Stimulated activated CD8-positive, alpha-beta memory T cell treated with anti-CD3 and anti-CD28 coated beads, Interleukin-7, amount 100 ng/mL, for 4 hours (primary cell): ENCODE results near the gene ZNF467.

ENCODE experiments used
- DNase-seq, 2 donors: peaks; one replicate each; pipeline ENCODE4 v3.0.0-alpha.2; 2020; ENCODE audit warnings: low read depth in 2 of 2

ZNF467 gene

GRCh38 chr7:149728491-149729375, 44.7 kb downstream of the ZNF467 start:
- no peak for DNase-seq

GRCh38 chr7:149727899-149728476, 45.4 kb downstream of the ZNF467 start:
- DNase-seq: no peak

- DNase-seq: no peak
Observed at GRCh38 chr7:149727053-149727898, 46.1 kb downstream of the ZNF467 start.

- DNase-seq: no peak
Observed at GRCh38 chr7:149725916-149726315, 47.5 kb downstream of the ZNF467 start.

- DNase-seq: no peak
Observed at GRCh38 chr7:149725426-149725821, 48.0 kb downstream of the ZNF467 start.

GRCh38 chr7:149724661-149725425, 48.5 kb downstream of the ZNF467 start:
- DNase-seq: no peak

GRCh38 chr7:149723795-149724495, 49.4 kb downstream of the ZNF467 start:
- DNase-seq: no peak

- no peak for DNase-seq
Observed at GRCh38 chr7:149723082-149723767, 50.2 kb downstream of the ZNF467 start.

GRCh38 chr7:149722356-149722957, 50.9 kb downstream of the ZNF467 start:
- no peak for DNase-seq

GRCh38 chr7:149721084-149721601, 52.2 kb downstream of the ZNF467 start:
- DNase-seq: no peak

GRCh38 chr7:149720372-149721083, 52.9 kb downstream of the ZNF467 start:
- no peak for DNase-seq

GRCh38 chr7:149719912-149720335, 53.5 kb downstream of the ZNF467 start:
- DNase-seq: no peak

- no peak for DNase-seq
Observed at GRCh38 chr7:149719050-149719899, 54.1 kb downstream of the ZNF467 start.

GRCh38 chr7:149718730-149719049, 54.7 kb downstream of the ZNF467 start:
- no peak for DNase-seq

- no peak for DNase-seq
Observed at GRCh38 chr7:149717481-149717880, 55.9 kb downstream of the ZNF467 start.

GRCh38 chr7:149716932-149717307, 56.5 kb downstream of the ZNF467 start:
- DNase-seq: no peak

- DNase-seq: no peak
Observed at GRCh38 chr7:149716007-149716931, 57.1 kb downstream of the ZNF467 start.
